GM11168 (cell line): ENCODE data around the gene TNNI2.

Source experiments
- in situ Hi-C: fragments of 300-500 bp; cut with MboI; formaldehyde crosslinking; loops from one replicate; pipeline ENCODE4 v1.12.0; 2022; ENCODE audit warnings: low sequenced_read_pairs; ENCODE audit not compliant: unreplicated experiment

The TNNI2 gene

GRCh38 chr11:1832211-1832919 lies 6.4 kb upstream of the TNNI2 start:
- in situ Hi-C loops, result no loop called here

DNA sequence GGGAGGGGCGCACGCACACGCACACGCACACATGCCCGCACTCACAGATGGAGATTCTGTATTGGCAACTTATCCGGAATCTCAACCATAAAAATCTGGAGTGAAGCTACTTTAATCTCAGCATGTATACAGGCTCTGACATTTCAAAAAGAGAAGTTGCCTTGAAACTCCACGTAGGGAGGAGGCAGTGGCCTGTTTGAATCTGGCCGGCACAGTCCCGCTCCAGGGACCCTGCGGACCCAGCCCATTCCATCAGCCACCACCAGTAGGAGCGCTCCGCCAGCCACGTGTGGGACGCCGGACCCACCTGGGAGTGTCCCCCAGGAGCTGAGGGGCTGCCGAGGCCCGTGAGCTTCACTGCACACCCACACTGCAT lies 5.9 kb upstream of the TNNI2 start:
- in situ Hi-C loops, result no loop called here

DNA sequence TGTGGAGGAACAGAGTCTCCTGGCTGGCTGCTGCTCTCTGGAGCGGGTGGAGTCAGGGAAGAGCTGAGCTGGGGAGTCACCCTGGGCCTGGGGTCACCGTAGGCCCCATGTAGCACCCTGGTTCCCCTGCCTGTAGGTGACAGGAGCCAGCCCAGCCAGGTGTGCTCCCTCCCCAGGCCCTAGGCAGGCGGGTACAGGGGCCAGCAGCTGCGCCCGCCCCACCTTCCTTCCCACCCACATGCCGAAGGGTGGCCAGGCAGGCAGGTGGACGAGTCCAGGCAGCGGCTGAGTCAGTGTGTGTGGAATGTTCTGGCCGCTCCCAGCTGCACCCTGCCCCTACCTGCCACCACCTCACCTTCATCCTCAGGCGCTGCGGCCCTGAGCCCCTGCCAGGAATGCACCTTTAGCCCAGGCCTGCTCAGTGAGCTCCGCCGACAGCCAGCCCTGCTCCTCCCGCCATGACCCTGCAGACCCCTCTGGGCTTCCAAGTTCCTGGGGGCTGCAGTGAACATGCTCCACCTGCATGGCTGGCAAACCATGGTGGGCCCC lies 4.6 kb upstream of the TNNI2 start:
- in situ Hi-C loops, result no loop called here

DNA sequence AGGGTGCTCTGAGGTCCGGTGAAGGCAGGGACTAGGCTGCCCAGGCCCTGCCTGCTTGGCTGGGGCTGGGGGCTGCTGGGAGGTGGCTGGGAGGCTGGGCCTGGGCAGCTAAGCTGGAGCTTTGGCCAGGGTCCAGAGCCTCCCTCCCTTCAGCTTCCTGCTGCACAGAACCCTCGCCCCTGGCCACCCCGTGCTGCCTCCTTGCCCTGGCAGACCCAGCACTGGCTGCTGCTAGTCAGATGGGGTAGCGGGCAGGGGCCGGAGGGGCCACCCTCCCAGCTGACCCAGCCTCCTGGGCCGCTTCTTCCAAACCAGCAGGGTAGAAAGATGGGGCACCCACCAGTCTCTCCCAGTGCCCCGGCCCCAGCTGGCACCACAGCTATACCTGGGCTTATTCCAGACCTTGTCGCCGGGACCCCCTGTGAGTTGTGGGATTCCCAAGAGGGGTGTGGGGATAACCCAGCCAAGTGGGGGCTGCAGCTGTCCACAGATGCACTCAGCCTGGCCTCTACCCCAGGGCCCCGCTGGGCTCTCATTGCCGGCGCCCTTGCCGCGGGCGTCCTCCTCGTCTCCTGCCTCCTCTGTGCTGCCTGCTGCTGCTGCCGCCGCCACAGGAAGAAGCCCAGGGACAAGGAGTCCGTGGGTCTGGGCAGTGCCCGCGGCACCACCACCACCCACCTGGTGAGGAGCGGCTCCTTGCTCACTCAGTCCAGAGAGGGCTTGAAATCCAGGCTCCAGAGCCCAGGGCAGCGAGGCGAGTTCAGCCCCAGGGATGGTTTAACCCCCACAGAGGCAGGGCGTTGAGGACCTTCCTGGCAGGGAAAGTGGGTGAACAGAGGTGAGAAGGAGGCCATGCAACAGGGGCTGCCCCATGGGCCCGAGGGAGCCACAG lies 3.8 kb upstream of the TNNI2 start, which contains the start of gene SYT8:
Gene SYT8 (plus strand): TSS at position 212 of the 892 bp plus-strand sequence. CDS start 116 bp downstream, at position 328.
- in situ Hi-C loops, result no loop called here

GRCh38 chr11:1835671-1836010 lies 3.1 kb upstream of the TNNI2 start:
- in situ Hi-C loops, result no loop called here

GRCh38 chr11:1836011-1836945 lies 2.5 kb upstream of the TNNI2 start:
- in situ Hi-C loops, result no loop called here

- in situ Hi-C loops, result no loop called here
These were observed 1.4 kb upstream of the TNNI2 start for GRCh38 chr11:1837171-1838076.

GRCh38 chr11:1838077-1838425 lies 730 bp upstream of the TNNI2 start:
- in situ Hi-C loops, result no loop called here

GRCh38 chr11:1839204-1839923 lies 583 bp downstream of the TNNI2 start:
- in situ Hi-C loops, result no loop called here

DNA sequence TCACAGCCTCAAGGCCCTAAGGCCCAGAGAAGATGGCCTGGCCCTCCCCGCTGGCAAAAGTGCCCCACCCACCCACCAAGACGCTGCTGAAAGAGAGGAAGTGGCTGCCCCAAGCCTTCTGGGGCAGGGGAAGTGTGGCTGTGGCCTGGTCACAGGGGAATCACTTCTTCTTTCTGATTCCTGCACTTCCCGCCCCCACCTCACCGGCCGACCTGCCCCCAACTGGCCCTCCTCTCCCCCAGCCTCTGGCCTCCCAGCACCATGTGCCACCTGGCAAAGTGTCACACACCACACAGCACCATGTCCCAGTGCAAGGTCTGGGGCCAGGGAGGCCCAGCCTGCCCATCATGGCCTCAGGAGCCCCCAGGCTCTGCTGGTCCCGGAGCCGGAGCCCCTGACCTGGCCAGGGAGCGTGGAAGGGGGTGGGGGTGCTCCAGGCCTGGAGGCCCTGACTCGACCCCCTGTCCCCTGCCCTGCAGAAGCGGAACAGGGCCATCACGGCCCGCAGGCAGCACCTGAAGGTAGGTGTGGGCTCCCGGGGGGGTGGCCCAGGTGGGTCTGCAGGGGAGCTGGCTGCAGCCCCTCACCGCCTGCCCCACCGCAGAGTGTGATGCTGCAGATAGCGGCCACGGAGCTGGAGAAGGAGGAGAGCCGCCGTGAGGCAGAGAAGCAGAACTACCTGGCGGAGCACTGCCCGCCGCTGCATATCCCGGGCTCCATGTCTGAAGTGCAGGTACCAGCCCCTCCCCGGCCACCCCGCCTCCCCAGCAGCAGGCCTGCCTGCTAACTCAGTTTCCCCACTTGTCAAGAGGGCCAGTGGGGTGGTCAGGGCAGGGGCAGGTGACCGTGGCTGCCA lies 1.4 kb downstream of the TNNI2 start:
- in situ Hi-C loops, result no loop called here

- in situ Hi-C loops, result no loop called here
These were observed 2.1 kb downstream of the TNNI2 start for GRCh38 chr11:1840780-1841480.

- in situ Hi-C loops, result no loop called here
These were observed 2.8 kb downstream of the TNNI2 start for GRCh38 chr11:1841511-1842148.

DNA sequence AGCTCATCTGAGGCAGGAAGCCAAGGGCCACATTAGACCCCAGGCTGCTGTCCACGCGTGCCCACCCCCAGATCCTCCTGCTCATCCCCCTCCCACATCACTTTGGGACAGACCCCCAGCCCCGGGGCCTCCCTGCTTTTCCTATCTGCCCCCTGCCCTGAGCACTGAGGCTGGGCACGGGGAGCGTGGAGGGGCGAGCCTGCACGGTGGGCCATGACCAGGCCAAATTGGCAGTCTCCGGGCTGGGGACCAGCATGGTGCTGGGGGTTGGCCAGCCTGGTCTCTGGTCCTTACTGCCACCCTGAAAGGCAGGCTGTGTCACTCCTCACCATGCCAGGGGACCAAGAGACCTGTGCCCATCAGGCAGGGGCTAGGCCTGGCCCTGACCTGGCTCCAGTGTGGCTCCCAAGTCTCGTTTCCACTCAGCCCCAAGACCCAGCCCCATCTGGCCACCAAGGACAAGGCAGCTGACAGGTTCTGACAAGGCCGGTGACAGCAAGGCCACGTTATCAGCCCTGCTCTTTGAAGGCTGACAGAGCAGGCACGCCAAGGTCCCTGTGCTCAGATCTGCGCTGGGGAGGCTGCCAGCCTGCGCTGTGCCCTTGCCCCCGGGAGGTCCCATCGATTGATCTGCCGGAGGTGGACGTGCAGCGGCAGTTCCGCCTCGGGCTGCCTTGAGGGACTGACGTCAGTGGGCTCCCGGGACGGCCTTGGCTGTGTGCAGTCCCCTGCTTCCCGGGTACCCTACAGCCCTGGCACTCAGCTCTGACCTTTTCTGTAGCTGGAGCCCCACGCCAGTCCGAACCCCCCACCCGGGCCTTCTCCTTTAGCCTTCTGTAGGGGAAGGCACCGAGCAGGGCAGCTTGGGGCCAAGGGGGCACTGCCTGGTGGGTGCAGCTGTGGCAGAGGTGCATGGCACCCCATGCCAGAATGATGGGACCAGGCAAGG lies 3.6 kb downstream of the TNNI2 start:
- in situ Hi-C loops, result no loop called here

DNA sequence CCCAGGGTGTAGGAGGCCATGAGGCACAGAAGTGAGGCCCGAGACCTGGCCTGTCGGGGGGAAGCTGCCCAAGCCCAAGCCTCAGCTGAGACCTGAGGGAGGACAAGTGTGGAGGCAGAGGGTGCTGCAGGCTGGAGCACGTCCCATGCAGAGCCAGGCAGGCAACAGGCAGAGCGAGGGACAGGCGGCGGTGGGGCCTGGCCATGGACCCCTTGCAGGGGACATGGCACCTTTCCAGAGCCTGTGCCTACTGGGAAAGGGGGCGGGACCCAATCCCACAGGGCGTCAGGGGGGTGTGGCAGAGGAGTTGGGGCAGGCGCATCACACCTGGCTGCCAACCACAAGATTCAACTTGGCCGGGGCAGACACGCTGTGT lies 4.3 kb downstream of the TNNI2 start:
- in situ Hi-C loops, result no loop called here

GRCh38 chr11:1843796-1844195 lies 5.0 kb downstream of the TNNI2 start:
- in situ Hi-C loops, result no loop called here
